SIG-M5 (cell line): Measurements from ENCODE around the gene CAMKK1.

Source experiments
- DNase-seq: peaks from one replicate; lab custom pipeline; 2025; lab: John Stamatoyannopoulos, UW

CAMKK1 gene

GRCh38 chr17:3893003-3893719 lies at the start of gene CAMKK1:
Gene CAMKK1, minus strand, starts transcription at chr17:3893053. Its CDS starts 7,366 bp downstream, at chr17:3885687.
- no peak for DNase-seq

GRCh38 chr17:3940965-3941698 lies 48.3 kb upstream of the CAMKK1 start:
- no peak for DNase-seq

GRCh38 chr17:3937359-3937758 lies 44.5 kb upstream of the CAMKK1 start:
- no peak for DNase-seq

GRCh38 chr17:3935825-3936355 lies 43.0 kb upstream of the CAMKK1 start:
- DNase-seq, result no peak

GRCh38 chr17:3935140-3935542 lies 42.3 kb upstream of the CAMKK1 start:
- no peak for DNase-seq

- no peak for DNase-seq
Measured at GRCh38 chr17:3929764-3930163, 36.9 kb upstream of the CAMKK1 start.

GRCh38 chr17:3929181-3929580 lies 36.3 kb upstream of the CAMKK1 start:
- no peak for DNase-seq

GRCh38 chr17:3928406-3928805 lies 35.6 kb upstream of the CAMKK1 start:
- no peak for DNase-seq

GRCh38 chr17:3927628-3928340 lies 34.9 kb upstream of the CAMKK1 start:
- no peak for DNase-seq

GRCh38 chr17:3926860-3927627 lies 34.2 kb upstream of the CAMKK1 start:
- DNase-seq, result no peak

- DNase-seq, result no peak
Measured at GRCh38 chr17:3925684-3926485, 33.0 kb upstream of the CAMKK1 start.

GRCh38 chr17:3924512-3925350 lies 31.9 kb upstream of the CAMKK1 start:
- DNase-seq, result no peak

- no peak for DNase-seq
Measured at GRCh38 chr17:3923466-3924190, 30.8 kb upstream of the CAMKK1 start.

- DNase-seq, result no peak
Measured at GRCh38 chr17:3922765-3923164, 29.9 kb upstream of the CAMKK1 start.

GRCh38 chr17:3921502-3922319 lies 28.9 kb upstream of the CAMKK1 start:
- DNase-seq, result no peak

GRCh38 chr17:3921006-3921405 lies 28.2 kb upstream of the CAMKK1 start:
- no peak for DNase-seq

- DNase-seq, result no peak
Measured at GRCh38 chr17:3919123-3919624, 26.3 kb upstream of the CAMKK1 start.

GRCh38 chr17:3918372-3919122 lies 25.7 kb upstream of the CAMKK1 start:
- DNase-seq, result no peak
